Testis (tissue), 2 donors: ENCODE results near the gene THRAP3.

Experiments
- CTCF ChIP-seq, 3 experiments: fragments of 450-650 bp in 2 of 3; fragments of 200-600 bp in 1 of 3; sonication (generic) in 1 of 3; IDR thresholded peaks; one replicate each; pipeline ENCODE4 v1.5.1; 2016 to 2019; ENCODE audit warnings: antibody characterized with exemption in 3 of 3, mild to moderate bottlenecking in 2 of 3, moderate library complexity in 1 of 3
- POLR2A ChIP-seq: fragments of 450-650 bp; IDR thresholded peaks from one replicate; pipeline ENCODE4 v1.6.1; 2017; ENCODE audit warnings: antibody characterized with exemption, mild to moderate bottlenecking, moderate library complexity

- TF ChIP-seq CTCF (IDR thresholded peaks at IDR 0.05) (no peak), POLR2A (no peak)
Observed at GRCh38 chr1:36207339-36207738, 16.9 kb upstream of the THRAP3 start.
